Measurements from ENCODE around the gene SCN5A. TPM values are rescaled to one million over a fixed set of nuclear protein-coding genes. Genes with fewer than 3 reads are reported as not detected.

SCN5A gene
- polyA plus RNA-seq, 1 donor from 2014 or later = not detected

GRCh38 chr3:38637906-38638305 is 11.6 kb downstream of the SCN5A start:
- Histone ChIP-seq H3K27me3 (ENCODE audit: insufficient read depth, low read depth, low read length) (no peaks in the 10 kb centered on the region), H3K27ac (ENCODE audit: low read length) (no peak overlapping the region), H3K79me2 (replicated peaks; ENCODE audit: insufficient read depth, low read length) (no peaks in the 10 kb centered on the region), H3F3A (ENCODE audit: insufficient read depth, low read length, poor library complexity, severe bottlenecking) (no peaks in the 10 kb centered on the region), H3K4me3 (ENCODE audit: low read length) (no peak overlapping the region), H2AFZ (ENCODE audit: low read depth, low read length) (no peak overlapping the region), H4K20me1 (ENCODE audit: insufficient read depth) (no peaks in the 10 kb centered on the region), H3K9me3 (ENCODE audit: low read length) (no peaks in the 10 kb centered on the region), H3K9me2 (ENCODE audit: insufficient read depth, low read length) (no peaks in the 10 kb centered on the region), H3K4me2 (ENCODE audit: low read length) (no peak overlapping the region), H3K9ac (ENCODE audit: low read length) (no peak overlapping the region), H3K36me3 (ENCODE audit: insufficient read depth, low read length) (no peaks in the 10 kb centered on the region)
- TF ChIP-seq REST (IDR thresholded peaks at IDR 0.05; ENCODE audit: borderline replicate concordance) = no peak
- no peak for TF ChIP-seq SMC3 (conservative IDR thresholded peaks at IDR 0.05; ENCODE audit: poor library complexity)
- no peak for TF ChIP-seq RAD21 (conservative IDR thresholded peaks at IDR 0.05)
- no peak for TF ChIP-seq CTCF (IDR thresholded peaks at IDR 0.05; ENCODE audit: poor library complexity, severe bottlenecking)
- TF ChIP-seq TAF1 (IDR thresholded peaks at IDR 0.05; ENCODE audit: low read depth) = no peak
- TF ChIP-seq EP300 (conservative IDR thresholded peaks at IDR 0.05; ENCODE audit: poor library complexity, severe bottlenecking) = no peak
- no peak for TF ChIP-seq POLR2AphosphoS5 (IDR thresholded peaks at IDR 0.05)
- no peak for TF ChIP-seq EZH2 (IDR thresholded peaks at IDR 0.05; ENCODE audit: borderline replicate concordance, insufficient read depth, low read length, poor library complexity, severe bottlenecking)
- no peak for TF ChIP-seq MXI1 (conservative IDR thresholded peaks at IDR 0.05; ENCODE audit: poor library complexity, severe bottlenecking)

GRCh38 chr3:38636881-38637280 is 12.6 kb downstream of the SCN5A start:
- Histone ChIP-seq H2AFZ (ENCODE audit: low read depth, low read length) (no peak overlapping the region), H3K36me3 (ENCODE audit: insufficient read depth, low read length) (no peaks in the 10 kb centered on the region), H3K79me2 (replicated peaks; ENCODE audit: insufficient read depth, low read length) (no peaks in the 10 kb centered on the region), H3F3A (ENCODE audit: insufficient read depth, low read length, poor library complexity, severe bottlenecking) (no peaks in the 10 kb centered on the region), H3K9me2 (ENCODE audit: insufficient read depth, low read length) (no peaks in the 10 kb centered on the region), H3K9ac (ENCODE audit: low read length) (no peak overlapping the region), H3K4me2 (ENCODE audit: low read length) (no peak overlapping the region), H3K9me3 (ENCODE audit: low read length) (no peaks in the 10 kb centered on the region), H3K4me3 (ENCODE audit: low read length) (no peak overlapping the region), H4K20me1 (ENCODE audit: insufficient read depth) (no peaks in the 10 kb centered on the region), H3K27ac (ENCODE audit: low read length) (no peak overlapping the region), H3K27me3 (ENCODE audit: insufficient read depth, low read depth, low read length) (no peaks in the 10 kb centered on the region)
- TF ChIP-seq RAD21 (conservative IDR thresholded peaks at IDR 0.05) (no peak), SMC3 (conservative IDR thresholded peaks at IDR 0.05; ENCODE audit: poor library complexity) (no peak), EP300 (conservative IDR thresholded peaks at IDR 0.05; ENCODE audit: poor library complexity, severe bottlenecking) (no peak), REST (IDR thresholded peaks at IDR 0.05; ENCODE audit: borderline replicate concordance) (no peak), MXI1 (conservative IDR thresholded peaks at IDR 0.05; ENCODE audit: poor library complexity, severe bottlenecking) (no peak), POLR2AphosphoS5 (IDR thresholded peaks at IDR 0.05) (no peak), TAF1 (IDR thresholded peaks at IDR 0.05; ENCODE audit: low read depth) (no peak), EZH2 (IDR thresholded peaks at IDR 0.05; ENCODE audit: borderline replicate concordance, insufficient read depth, low read length, poor library complexity, severe bottlenecking) (no peak), CTCF (IDR thresholded peaks at IDR 0.05; ENCODE audit: poor library complexity, severe bottlenecking) (no peak)

Data from neural cell (in vitro differentiated cells).